RWPE2 (cell line): ENCODE results near the gene B4GALT2.

Experiments
- ATAC-seq: fragments of 200-7000 bp; cut with Tn5 transposase; 3 replicates; pipeline ENCODE4 v1.9.1; 2021; ENCODE audit warnings: low read depth
- DNase-seq: peaks from one replicate; pipeline ENCODE4 v3.0.0-alpha.2; 2020; ENCODE audit warnings: low spot score
- H3K27ac ChIP-seq: fragments of 450-650 bp; 2 replicates; pipeline ENCODE4 v1.5.1; 2017; ENCODE audit warnings: mild to moderate bottlenecking; ENCODE audit not compliant: poor library complexity, severe bottlenecking
- H3K27me3 ChIP-seq: fragments of 250-450 bp; sonication (Bioruptor Pico); 2 replicates; pipeline ENCODE4 v1.5.1; 2021; ENCODE audit warnings: mild to moderate bottlenecking, moderate library complexity; ENCODE audit not compliant: insufficient read depth, poor library complexity, severe bottlenecking
- H3K36me3 ChIP-seq: fragments of 250-450 bp; sonication (Bioruptor Pico); 2 replicates; pipeline ENCODE4 v1.5.1; 2020; ENCODE audit warnings: low read depth, mild to moderate bottlenecking, moderate library complexity
- H3K4me1 ChIP-seq: fragments of 250-450 bp; sonication (Bioruptor Pico); 2 replicates; pipeline ENCODE4 v1.5.1; 2021; ENCODE audit warnings: mild to moderate bottlenecking, moderate library complexity; ENCODE audit not compliant: insufficient read depth, poor library complexity, severe bottlenecking
- H3K4me3 ChIP-seq: fragments of 250-450 bp; sonication (Bioruptor Pico); 2 replicates; pipeline ENCODE4 v1.5.1; 2021; ENCODE audit warnings: mild to moderate bottlenecking, moderate library complexity; ENCODE audit not compliant: severe bottlenecking
- H3K9me3 ChIP-seq: fragments of 250-450 bp; sonication (Bioruptor Pico); 2 replicates; pipeline ENCODE4 v1.5.1; 2021; ENCODE audit warnings: mild to moderate bottlenecking, moderate library complexity; ENCODE audit not compliant: severe bottlenecking
- TF ChIP-seq, protein P1 (sequence below): fragments of 450-650 bp; IDR thresholded peaks from one replicate; pipeline ENCODE4 v1.5.1; 2017; ENCODE audit warnings: mild to moderate bottlenecking, moderate library complexity; ENCODE audit not compliant: poor library complexity, severe bottlenecking

The B4GALT2 gene

DNA sequence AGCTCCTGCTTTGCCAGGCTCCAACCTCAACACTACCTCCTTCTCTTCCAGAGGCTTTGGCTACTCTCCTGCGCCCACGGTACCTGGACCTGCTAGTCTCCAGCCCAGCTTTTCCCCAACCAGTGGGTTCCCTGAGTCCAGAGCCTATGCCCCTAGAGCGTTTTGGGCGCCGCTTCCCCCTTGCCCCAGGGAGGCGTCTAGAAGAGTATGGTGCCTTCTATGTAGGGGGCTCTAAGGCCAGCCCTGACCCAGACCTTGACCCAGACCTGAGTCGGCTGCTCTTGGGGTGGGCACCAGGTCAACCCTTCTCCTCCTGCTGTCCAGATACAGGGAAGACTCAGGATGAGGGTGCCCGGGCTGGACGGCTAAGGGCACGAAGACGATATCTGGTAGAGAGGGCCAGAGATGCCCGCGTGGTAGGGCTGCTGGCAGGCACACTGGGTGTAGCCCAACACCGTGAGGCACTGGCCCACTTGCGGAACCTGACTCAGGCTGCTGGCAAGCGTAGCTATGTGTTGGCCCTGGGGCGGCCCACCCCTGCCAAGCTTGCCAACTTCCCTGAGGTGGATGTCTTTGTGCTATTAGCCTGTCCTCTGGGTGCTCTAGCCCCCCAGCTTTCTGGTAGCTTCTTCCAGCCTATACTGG, 7.6 kb upstream of the B4GALT2 start:
- DNase-seq = no peak

DNA sequence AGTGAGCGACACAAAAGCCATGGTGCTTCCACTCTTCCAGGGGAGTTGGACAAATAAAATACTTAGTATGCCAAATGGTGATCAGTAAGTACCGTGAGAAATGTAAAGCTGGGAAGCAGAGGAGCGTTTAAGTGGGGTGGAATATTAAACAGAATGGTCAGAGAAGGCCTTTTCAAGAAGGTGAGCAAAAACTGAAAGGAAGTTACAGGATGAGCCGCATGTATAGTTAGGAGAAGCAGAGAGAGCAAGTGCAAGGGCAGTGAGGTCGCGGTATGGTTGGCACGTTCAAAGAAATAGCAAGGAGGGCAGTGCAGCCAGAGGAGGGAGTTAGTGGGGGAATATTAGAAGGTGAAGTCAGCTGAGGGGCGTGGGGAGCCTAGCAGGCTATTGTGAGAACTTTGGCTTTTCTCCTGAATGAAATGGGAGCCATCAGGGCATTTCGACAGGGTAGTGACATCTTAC, 5.0 kb upstream of the B4GALT2 start:
- ATAC-seq = no peak
- H3K27ac ChIP-seq = peak overlapping the region; percentile 63
- no peak for DNase-seq
- no peaks in the 10 kb centered on the region for H3K27me3 ChIP-seq
- TF ChIP-seq, protein P1, sequence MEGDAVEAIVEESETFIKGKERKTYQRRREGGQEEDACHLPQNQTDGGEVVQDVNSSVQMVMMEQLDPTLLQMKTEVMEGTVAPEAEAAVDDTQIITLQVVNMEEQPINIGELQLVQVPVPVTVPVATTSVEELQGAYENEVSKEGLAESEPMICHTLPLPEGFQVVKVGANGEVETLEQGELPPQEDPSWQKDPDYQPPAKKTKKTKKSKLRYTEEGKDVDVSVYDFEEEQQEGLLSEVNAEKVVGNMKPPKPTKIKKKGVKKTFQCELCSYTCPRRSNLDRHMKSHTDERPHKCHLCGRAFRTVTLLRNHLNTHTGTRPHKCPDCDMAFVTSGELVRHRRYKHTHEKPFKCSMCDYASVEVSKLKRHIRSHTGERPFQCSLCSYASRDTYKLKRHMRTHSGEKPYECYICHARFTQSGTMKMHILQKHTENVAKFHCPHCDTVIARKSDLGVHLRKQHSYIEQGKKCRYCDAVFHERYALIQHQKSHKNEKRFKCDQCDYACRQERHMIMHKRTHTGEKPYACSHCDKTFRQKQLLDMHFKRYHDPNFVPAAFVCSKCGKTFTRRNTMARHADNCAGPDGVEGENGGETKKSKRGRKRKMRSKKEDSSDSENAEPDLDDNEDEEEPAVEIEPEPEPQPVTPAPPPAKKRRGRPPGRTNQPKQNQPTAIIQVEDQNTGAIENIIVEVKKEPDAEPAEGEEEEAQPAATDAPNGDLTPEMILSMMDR = no peak
- peak overlapping the region; percentile 95 for H3K4me3 ChIP-seq
- no peaks in the 10 kb centered on the region for H3K9me3 ChIP-seq
- H3K36me3 ChIP-seq = peaks cover 21% of the 10 kb centered on the region
- no peaks in the 10 kb centered on the region for H3K4me1 ChIP-seq

More for the DNA sequence above, 7.6 kb upstream of the B4GALT2 start:
- Histone ChIP-seq H3K9me3 (no peaks in the 10 kb centered on the region), H3K4me1 (no peaks in the 10 kb centered on the region), H3K4me3 (no peak overlapping the region), H3K36me3 (peaks cover 8% of the 10 kb centered on the region), H3K27ac (no peak overlapping the region), H3K27me3 (no peaks in the 10 kb centered on the region)
- ATAC-seq = no peak
- TF ChIP-seq, protein P1 = no peak

DNA sequence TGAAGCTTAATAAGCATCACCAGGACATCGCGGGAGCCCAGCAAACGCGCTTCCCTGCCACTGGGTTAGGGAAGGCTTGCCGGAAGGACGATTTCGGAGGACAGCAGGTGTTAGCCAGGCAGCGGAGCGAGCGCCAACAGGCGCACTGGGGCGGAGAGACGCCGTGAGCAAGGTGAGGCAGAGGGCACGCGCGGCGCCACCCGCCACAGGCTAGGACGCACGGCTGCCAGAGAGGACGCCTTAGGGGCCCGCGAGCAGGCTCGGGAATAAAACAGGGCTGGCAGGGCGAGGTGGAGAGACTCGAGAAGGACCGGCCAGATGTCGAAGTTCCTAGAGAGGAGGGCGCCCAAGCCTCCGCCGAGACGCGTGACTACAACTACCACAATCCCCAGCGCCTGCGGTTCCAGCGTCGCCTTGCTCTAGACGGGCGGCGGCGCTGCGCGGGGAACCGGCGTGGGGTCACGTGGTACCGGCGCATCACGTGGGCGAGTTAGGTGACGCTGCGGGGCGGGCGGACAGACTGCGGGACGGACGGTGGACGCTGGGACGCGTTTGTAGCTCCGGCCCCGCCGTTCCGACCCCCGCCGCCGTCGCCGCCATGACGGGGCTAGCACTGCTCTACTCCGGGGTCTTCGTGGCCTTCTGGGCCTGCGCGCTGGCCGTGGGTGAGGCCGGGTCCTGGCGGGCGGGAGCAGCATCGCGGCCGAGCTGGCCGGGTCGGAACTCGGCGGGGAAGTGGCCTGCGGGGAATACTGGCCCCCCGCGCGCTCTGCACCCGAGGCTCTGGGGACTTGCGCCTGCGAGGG, 4.4 kb upstream of the B4GALT2 start, which contains the start of gene ATP6V0B:
ATP6V0B (plus strand) TSS at position 518 of the 806 bp plus-strand sequence; CDS start at position 599, 81 bp downstream.
- H3K27me3 ChIP-seq = no peaks in the 10 kb centered on the region
- TF ChIP-seq, protein P1 = peak; percentile 7
- peak within 1 kb of the TSS; percentile 95 for H3K4me3 ChIP-seq
- no peaks in the 10 kb centered on the region for H3K4me1 ChIP-seq
- DNase-seq = peak; percentile 96
- peaks cover 21% of the 10 kb centered on the region for H3K36me3 ChIP-seq
- H3K9me3 ChIP-seq = no peaks in the 10 kb centered on the region
- peak within 1 kb of the TSS; percentile 63 for H3K27ac ChIP-seq
- peak; percentile 73 for ATAC-seq

DNA sequence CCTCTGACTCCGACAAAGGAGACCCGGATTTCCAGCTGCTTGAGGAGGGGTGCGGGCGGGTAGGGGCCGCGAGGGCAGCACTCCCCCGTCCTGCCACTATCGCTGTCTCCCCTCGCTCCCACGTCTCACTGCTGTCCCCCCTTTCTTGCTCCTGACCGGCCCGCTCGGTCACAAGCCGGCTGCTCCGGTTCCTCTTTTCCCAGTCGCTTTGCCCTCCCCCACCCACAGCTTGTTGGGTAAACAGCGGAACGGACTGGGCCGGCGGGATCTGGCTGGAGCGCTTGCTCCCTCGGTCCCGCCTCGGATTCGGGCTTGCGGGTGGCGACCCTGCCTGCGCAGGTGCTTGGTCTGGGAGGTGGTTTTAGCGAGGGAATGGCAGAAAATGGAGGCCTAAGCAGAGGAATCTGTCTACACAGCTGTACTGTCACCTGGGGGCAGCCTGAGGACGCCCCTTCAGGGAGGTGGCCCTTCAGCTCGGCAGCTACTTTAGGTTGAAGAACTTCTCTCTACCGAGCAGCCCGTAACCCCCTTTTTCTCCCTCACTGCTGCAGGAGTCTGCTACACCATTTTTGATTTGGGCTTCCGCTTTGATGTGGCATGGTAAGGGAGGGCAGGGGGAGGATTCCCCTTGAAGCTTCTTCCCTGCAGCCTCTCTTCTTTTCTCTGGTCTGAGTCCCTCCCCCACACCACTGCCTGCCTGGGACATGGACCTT, 3.6 kb upstream of the B4GALT2 start:
- Histone ChIP-seq H3K27ac (peak overlapping the region; percentile 63), H3K9me3 (no peaks in the 10 kb centered on the region), H3K36me3 (peaks cover 21% of the 10 kb centered on the region), H3K4me1 (no peaks in the 10 kb centered on the region), H3K27me3 (no peaks in the 10 kb centered on the region), H3K4me3 (peak overlapping the region; percentile 95)
- DNase-seq = no peak
- TF ChIP-seq, protein P1 = no peak
- peak; percentile 1; the same call in 2 of the 3 replicates for ATAC-seq
